OCI-LY1 (cell line): ENCODE data around the gene MAN2B1.

Source experiments
- EZH2 ChIP-seq: fragments of 200-600 bp; sonication (generic), shearing (Covaris generic); IDR thresholded peaks from 2 replicates; pipeline ENCODE4 v1.8.0; 2017; ENCODE audit warnings: borderline replicate concordance, mixed run types, mild to moderate bottlenecking, antibody characterized with exemption, low read length, moderate library complexity, mixed read lengths
- TF ChIP-seq, protein P1 (sequence below): fragments of 200-600 bp; sonication (generic), shearing (Covaris generic); IDR thresholded peaks from 2 replicates; pipeline ENCODE4 v1.5.1; 2017; ENCODE audit warnings: mild to moderate bottlenecking, antibody characterized with exemption, low read length, moderate library complexity, mixed read lengths

- no peak for TF ChIP-seq EZH2
- TF ChIP-seq, protein P1, sequence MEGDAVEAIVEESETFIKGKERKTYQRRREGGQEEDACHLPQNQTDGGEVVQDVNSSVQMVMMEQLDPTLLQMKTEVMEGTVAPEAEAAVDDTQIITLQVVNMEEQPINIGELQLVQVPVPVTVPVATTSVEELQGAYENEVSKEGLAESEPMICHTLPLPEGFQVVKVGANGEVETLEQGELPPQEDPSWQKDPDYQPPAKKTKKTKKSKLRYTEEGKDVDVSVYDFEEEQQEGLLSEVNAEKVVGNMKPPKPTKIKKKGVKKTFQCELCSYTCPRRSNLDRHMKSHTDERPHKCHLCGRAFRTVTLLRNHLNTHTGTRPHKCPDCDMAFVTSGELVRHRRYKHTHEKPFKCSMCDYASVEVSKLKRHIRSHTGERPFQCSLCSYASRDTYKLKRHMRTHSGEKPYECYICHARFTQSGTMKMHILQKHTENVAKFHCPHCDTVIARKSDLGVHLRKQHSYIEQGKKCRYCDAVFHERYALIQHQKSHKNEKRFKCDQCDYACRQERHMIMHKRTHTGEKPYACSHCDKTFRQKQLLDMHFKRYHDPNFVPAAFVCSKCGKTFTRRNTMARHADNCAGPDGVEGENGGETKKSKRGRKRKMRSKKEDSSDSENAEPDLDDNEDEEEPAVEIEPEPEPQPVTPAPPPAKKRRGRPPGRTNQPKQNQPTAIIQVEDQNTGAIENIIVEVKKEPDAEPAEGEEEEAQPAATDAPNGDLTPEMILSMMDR, result no peak
Observed at GRCh38 chr19:12703046-12703445, 36.5 kb upstream of the MAN2B1 start.
